ENCODE data around the gene PARVB. TPM values are rescaled to one million over a fixed set of nuclear protein-coding genes. Genes with fewer than 3 reads are reported as not detected.

Gene PARVB
- total RNA-seq, 1 experiment from 2014 or later, result 85.3 TPM

DNA sequence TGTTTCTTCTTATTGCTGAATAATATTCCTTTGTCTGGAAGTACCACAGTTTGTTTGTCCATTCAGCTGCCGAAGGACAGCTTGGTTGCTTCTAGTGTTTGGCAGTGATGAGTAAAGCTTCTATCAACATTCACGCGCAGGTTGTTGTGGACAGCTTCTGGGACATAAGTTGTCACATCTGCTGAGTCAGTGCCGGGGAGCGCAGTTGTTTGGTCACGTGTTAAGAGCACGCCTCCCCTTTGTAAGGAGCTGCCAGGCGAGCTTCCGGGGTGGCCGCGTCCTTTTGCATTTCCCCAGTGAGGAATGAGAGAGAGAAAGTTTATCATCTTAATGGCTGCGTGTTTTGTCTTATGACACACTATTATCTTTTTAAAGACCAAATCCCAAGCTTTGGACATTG, 38.6 kb upstream of the PARVB start:
- no peaks in the 10 kb centered on the region for H3K9me3 ChIP-seq (ENCODE audit: low read length)
- TF ChIP-seq EZH2phosphoT487 (IDR thresholded peaks at IDR 0.05; ENCODE audit: borderline replicate concordance, low read length) (no peak), EZH2 (IDR thresholded peaks at IDR 0.05; ENCODE audit: low read length, unreplicated experiment) (no peak)
- TF ChIP-seq, protein P1, sequence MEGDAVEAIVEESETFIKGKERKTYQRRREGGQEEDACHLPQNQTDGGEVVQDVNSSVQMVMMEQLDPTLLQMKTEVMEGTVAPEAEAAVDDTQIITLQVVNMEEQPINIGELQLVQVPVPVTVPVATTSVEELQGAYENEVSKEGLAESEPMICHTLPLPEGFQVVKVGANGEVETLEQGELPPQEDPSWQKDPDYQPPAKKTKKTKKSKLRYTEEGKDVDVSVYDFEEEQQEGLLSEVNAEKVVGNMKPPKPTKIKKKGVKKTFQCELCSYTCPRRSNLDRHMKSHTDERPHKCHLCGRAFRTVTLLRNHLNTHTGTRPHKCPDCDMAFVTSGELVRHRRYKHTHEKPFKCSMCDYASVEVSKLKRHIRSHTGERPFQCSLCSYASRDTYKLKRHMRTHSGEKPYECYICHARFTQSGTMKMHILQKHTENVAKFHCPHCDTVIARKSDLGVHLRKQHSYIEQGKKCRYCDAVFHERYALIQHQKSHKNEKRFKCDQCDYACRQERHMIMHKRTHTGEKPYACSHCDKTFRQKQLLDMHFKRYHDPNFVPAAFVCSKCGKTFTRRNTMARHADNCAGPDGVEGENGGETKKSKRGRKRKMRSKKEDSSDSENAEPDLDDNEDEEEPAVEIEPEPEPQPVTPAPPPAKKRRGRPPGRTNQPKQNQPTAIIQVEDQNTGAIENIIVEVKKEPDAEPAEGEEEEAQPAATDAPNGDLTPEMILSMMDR (conservative IDR thresholded peaks at IDR 0.05; ENCODE audit: low read depth, low read length), result no peak
- H3K79me2 ChIP-seq (ENCODE audit: low read length), result no peaks in the 10 kb centered on the region
- no peak overlapping the region for H2AFZ ChIP-seq (ENCODE audit: low read length)
- H3K36me3 ChIP-seq (ENCODE audit: low read depth, low read length), result peaks cover 11% of the 10 kb centered on the region; the same call in 1 of the 2 replicates
- ATAC-seq, result no peak
- H3K27ac ChIP-seq (ENCODE audit: low read length), result no peak overlapping the region
- no peak for DNase-seq
- BruUV-seq (replicated peaks), result no TSS peak
- H3K9ac ChIP-seq (ENCODE audit: low read length), result no peak overlapping the region
- no peaks in the 10 kb centered on the region for H3F3A ChIP-seq (ENCODE audit: low read length, unreplicated experiment)
- no peaks in the 10 kb centered on the region for H3K4me1 ChIP-seq (ENCODE audit: insufficient read depth, low read length)
- no peak overlapping the region for H3K4me3 ChIP-seq (ENCODE audit: low read length)
- H3K9me2 ChIP-seq (replicated peaks; ENCODE audit: low read length), result no peaks in the 10 kb centered on the region
- H4K20me1 ChIP-seq (ENCODE audit: low read length), result no peaks in the 10 kb centered on the region
- H3K4me2 ChIP-seq (ENCODE audit: low read length), result no peak overlapping the region
- ChIA-PET POLR2A (ENCODE audit: unreplicated experiment) (no interaction called here), CTCF (no interaction called here)
- intact Hi-C loops (cut with micrococcal nuclease), result no loop called here
- no peaks in the 10 kb centered on the region for H3K27me3 ChIP-seq (ENCODE audit: low read length)

DNA sequence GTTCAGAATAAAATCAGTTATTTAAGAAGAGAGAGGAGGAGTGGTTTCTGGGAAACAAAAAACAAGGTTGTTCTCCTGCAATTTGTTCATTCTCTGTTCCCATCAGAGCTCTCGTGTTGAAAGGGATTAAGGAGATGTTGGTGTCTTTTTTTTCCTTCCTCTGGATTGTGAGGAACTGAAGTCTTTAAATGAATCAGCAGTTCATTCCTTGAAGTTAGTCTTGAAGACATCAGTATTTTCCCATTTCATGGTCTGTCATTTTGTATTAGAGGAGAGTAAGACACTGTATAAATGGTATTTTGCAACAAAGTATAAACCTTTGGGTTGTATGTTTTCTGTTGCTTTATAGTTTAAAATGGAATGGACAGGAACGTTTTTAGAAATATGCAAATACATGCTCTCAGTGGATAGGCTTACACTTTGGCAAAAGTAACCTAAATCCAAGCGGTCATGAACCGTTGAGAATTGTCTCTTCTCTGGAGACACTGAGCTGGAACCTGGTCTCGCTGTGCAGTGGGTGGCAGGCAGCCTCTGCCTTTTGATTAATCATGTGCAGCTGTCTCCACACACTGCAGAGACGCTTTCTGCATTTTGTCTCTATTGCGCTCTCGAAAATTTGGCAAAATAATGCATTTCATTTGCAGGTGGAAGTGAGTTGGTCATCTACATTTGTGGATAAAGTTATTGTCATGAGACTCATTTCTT, 35.8 kb upstream of the PARVB start:
- TF ChIP-seq EZH2phosphoT487 (IDR thresholded peaks at IDR 0.05; ENCODE audit: borderline replicate concordance, low read length) (no peak), EZH2 (IDR thresholded peaks at IDR 0.05; ENCODE audit: low read length, unreplicated experiment) (no peak)
- TF ChIP-seq, protein P1 (conservative IDR thresholded peaks at IDR 0.05; ENCODE audit: low read depth, low read length), result no peak
- H3K9me3 ChIP-seq (ENCODE audit: low read length), result no peaks in the 10 kb centered on the region

DNA sequence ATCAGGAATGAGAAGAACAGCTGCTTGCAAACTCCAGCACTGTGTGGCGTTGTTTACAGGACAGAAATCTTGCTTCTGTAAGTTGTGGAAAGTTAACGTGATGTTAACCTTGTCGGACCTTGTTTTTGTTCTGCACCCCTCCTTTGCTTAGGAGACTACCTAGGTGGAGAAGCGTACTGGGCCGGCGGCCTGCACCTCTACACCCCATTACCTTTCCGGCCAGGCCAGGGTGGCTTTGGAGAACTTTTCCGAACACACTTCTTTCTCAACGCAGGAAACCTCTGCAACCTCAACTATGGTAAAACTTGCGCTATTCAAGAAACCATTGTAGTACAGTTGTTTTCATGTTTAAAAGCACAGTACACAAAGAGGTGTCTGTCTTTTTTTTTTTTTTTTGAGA, 35.1 kb upstream of the PARVB start:
- intact Hi-C loops (cut with micrococcal nuclease), result no loop called here
- H3K27me3 ChIP-seq (ENCODE audit: low read length), result no peaks in the 10 kb centered on the region
- TF ChIP-seq, protein P1 (conservative IDR thresholded peaks at IDR 0.05; ENCODE audit: low read depth, low read length), result no peak
- TF ChIP-seq EZH2 (IDR thresholded peaks at IDR 0.05; ENCODE audit: low read length, unreplicated experiment), result no peak
- no peak for TF ChIP-seq EZH2phosphoT487 (IDR thresholded peaks at IDR 0.05; ENCODE audit: borderline replicate concordance, low read length)
- H3K9me2 ChIP-seq (replicated peaks; ENCODE audit: low read length), result no peaks in the 10 kb centered on the region
- no peak overlapping the region for H3K4me3 ChIP-seq (ENCODE audit: low read length)
- BruUV-seq (replicated peaks), result no TSS peak
- H3K4me1 ChIP-seq (ENCODE audit: insufficient read depth, low read length), result peaks cover 14% of the 10 kb centered on the region
- H3K27ac ChIP-seq (ENCODE audit: low read length), result no peak overlapping the region
- DNase-seq (no peak), ATAC-seq (no peak)
- H3K36me3 ChIP-seq (ENCODE audit: low read depth, low read length), result peaks cover 8% of the 10 kb centered on the region
- H3K79me2 ChIP-seq (ENCODE audit: low read length), result no peaks in the 10 kb centered on the region
- no peaks in the 10 kb centered on the region for H3F3A ChIP-seq (ENCODE audit: low read length, unreplicated experiment)
- H3K9ac ChIP-seq (ENCODE audit: low read length), result no peak overlapping the region
- ChIA-PET POLR2A (ENCODE audit: unreplicated experiment) (no interaction called here), CTCF (no interaction called here)
- no peak overlapping the region for H3K4me2 ChIP-seq (ENCODE audit: low read length)
- no peaks in the 10 kb centered on the region for H4K20me1 ChIP-seq (ENCODE audit: low read length)
- H3K9me3 ChIP-seq (ENCODE audit: low read length), result no peaks in the 10 kb centered on the region
- no peak overlapping the region for H2AFZ ChIP-seq (ENCODE audit: low read length)

More for the DNA sequence above, 35.8 kb upstream of the PARVB start:
- no peak overlapping the region for H3K9ac ChIP-seq (ENCODE audit: low read length)
- DNase-seq, result no peak
- no TSS peak for BruUV-seq (replicated peaks)
- intact Hi-C loops (cut with micrococcal nuclease), result no loop called here
- H3K36me3 ChIP-seq (ENCODE audit: low read depth, low read length), result peaks cover 4% of the 10 kb centered on the region
- POLR2A ChIA-PET (ENCODE audit: unreplicated experiment), result no interaction called here
- peaks cover 12% of the 10 kb centered on the region for H3K4me1 ChIP-seq (ENCODE audit: insufficient read depth, low read length)
- H3K27ac ChIP-seq (ENCODE audit: low read length), result no peak overlapping the region
- H3K4me3 ChIP-seq (ENCODE audit: low read length), result no peak overlapping the region
- no peak for ATAC-seq
- no peaks in the 10 kb centered on the region for H3K27me3 ChIP-seq (ENCODE audit: low read length)
- no peaks in the 10 kb centered on the region for H4K20me1 ChIP-seq (ENCODE audit: low read length)
- no peaks in the 10 kb centered on the region for H3K79me2 ChIP-seq (ENCODE audit: low read length)
- H3K9me2 ChIP-seq (replicated peaks; ENCODE audit: low read length), result no peaks in the 10 kb centered on the region
- H3K4me2 ChIP-seq (ENCODE audit: low read length), result no peak overlapping the region
- H2AFZ ChIP-seq (ENCODE audit: low read length), result no peak overlapping the region
- H3F3A ChIP-seq (ENCODE audit: low read length, unreplicated experiment), result no peaks in the 10 kb centered on the region
- CTCF ChIA-PET, result no interaction called here

Measured in PC-3 (cell line).